Bronchial smooth muscle cell (primary cell): ENCODE measurements around the gene SIX2. TPM values are rescaled to one million over a fixed set of nuclear protein-coding genes. Genes with fewer than 3 reads are reported as not detected.

Source experiments
- total RNA-seq: library from RNA; depleted of rRNA; stranded (reverse); fragments of >200 nt; gene quantifications from 2 replicates; pipeline ENCODE4 v1.2.1, GENCODE V29; 2014

The SIX2 gene
- total RNA-seq, result not detected in 2 replicates

DNA sequence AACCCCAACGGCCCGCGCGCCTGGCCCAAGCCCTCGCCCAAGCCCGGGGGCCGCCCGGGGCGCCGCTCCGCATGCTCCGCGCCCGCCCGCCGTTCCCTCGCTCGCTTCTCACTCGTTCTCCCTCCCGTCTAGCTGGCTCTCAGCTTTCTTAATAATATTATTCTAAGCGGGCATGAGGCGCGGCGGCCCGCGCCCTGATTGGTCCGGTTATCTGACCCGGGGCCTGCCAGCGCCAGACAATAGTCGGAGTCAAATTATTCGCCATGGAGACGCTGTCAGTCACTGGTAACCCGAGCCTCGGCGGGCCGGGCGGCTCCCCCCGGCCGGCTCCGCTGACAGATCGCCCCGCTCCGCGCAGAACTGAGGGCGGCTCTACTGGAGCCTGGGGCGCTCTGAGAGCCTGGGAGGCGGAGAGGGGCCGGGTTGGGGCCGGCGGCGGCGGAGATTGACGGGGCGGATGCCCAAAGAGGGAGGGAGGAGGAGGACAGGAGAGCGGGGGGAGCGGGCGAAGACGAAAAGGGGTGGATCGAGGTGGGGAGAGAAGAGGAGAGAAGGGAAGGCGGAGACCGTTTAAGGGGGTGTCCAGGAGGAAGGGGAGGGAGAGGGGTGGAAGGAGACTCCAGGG, at the start of gene SIX2:
Gene SIX2 (minus strand): TSS at position 150 of the 625 bp plus-strand sequence. CDS start 342 bp downstream, outside the sequence.

Other genes with a start within 250 kb of the SIX2 start
- not detected in 2 replicates for gene SIX3, start 67.8 kb downstream of the SIX2 start, total RNA-seq